HG03175 (cell line): Measurements from ENCODE around the gene CHSY1.

Source experiments
- ATAC-seq: cut with Tn5 transposase; IDR thresholded peaks from one replicate; pipeline ENCODE4 v1.9.1; 2021; ENCODE audit warnings: mild to moderate bottlenecking, moderate library complexity; ENCODE audit not compliant: unreplicated experiment

CHSY1 gene

DNA sequence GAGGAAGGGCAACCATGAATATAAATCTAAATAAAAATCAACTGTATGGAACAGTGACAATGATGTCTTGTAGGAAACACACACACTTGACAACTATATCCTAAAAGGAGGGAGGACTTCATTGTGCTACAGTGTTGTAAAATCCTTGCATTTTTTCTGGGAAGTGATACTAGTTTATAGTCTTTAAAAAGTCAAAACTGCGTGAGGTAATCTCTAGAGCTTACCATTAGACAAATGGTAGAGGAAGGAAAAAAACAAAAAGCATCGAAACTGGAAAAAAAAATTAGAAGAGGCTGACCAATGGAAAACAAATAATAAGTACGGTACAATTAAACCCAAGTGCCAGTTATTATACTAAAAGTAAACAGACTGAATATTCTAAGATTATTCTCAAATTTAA lies 38.7 kb downstream of the CHSY1 start:
- no peak for ATAC-seq

DNA sequence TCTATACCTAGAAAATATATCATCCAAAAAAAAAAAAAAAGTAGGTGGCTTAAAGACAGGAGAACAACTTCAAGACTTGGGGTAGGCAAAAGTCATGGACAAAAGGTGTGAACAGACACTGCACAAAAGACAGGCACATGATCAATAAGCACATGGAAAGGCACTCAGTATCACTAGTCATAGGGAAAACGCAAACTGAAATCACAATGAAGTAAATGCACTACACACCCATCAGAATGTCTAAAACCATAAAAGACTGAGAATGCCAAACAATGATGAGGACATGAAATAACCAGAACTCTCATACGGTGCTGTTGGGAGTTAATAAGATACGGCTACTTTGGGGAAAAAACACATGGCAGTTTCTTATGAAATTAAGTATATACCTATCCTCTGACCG lies 40.0 kb downstream of the CHSY1 start:
- no peak for ATAC-seq

DNA sequence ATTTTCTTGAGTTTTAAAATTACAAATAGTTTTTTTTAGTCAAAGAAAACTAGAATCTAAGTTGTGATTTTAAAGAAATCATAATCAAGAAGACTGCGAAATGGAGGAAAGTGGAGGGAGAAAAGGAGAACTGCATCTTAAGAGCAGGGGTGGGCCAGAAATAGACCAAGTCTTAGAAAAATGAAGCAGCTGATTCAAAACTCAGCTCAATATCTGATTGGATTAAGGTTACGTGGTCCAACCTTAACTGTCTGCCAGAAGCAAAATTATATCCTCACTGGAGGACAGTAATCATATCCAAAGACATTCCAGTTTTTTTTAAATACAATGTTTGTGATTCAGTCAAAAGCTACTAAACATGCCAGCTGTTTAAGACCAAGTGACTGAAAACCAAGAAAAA lies 41.4 kb downstream of the CHSY1 start:
- no peak for ATAC-seq

DNA sequence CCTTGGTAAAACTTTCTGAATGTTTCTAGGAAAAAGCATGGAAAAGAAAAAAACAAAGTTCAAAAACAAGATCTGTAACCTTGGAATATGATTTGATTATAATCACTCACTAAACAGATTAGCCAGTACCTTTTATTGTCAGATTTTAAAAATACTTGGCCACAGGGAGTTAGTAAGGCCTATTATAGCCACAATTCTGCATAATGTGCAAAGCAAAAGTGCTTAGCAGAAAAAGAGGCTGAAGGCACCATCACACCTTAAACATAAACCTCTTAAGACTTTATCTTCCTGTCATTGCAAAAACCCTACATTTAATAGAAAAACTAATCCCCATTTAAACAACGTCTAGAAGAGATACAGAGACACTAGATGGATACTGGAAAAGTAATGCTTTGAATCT lies 41.8 kb downstream of the CHSY1 start:
- no peak for ATAC-seq

DNA sequence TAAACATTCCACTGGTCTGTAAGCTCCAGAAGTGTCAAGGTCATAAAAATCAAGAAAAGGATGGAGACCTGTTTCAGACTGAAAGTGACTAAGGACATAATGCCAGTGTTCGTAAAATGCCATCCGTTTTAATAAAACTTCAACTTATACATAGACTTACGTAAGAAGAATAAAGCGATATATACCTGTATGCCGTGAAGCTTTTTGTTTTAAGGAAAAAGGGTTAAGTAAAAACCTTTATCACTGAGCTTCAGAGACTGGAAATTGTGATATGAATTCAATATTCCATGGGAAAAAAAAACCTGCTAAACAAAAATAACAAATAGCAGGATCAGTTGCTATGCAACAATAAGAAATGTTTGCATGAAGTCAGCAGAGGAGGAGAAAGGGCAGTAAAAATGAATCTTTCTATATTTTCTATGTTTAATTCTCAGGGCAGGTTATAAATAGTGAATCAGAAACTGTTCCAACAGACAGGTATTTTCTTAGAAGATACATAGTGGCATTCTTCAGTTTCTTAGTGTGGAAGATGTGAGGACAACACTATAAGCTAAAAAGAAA lies 42.5 kb downstream of the CHSY1 start:
- ATAC-seq: no peak

DNA sequence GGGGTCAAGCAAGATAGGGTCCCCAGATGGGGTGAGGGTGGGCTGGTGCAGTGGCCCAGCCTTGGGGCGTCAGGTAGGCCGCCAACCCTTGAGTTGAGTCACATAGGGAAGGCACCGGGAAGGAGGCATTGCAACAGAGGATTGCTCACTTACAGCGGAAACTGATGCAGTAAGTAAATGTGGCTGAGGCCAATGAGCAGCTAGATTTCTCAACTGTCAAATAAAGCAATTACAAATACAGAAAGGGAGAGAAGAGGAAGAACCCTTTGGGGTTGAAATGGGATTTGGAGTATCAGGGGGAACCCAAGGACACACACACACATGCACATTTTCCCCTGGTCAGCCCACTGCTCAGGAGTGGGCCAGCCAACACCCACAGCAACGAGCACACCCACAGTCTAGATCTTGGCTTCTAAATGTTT lies 44.0 kb downstream of the CHSY1 start:
- no peak for ATAC-seq

DNA sequence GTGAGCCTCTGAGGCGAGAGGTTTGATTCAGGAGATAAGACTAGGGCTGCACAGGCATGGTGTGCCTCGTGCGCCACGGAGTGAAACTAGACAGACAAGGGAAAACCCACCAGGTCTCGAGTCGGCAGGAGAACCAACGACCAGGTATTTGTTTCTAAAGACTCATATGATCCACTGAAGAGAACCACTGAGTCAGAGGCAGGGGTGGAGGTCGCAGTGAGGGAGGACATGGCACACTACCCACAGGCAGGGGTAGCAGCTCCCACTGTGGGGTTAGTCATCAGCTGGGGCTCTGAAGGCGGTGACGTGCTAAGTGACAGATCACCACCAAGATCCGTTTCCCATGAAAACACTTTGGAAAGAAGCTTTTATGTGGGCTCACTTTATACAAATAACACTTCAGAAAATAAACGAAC lies 45.7 kb downstream of the CHSY1 start:
- ATAC-seq: no peak

DNA sequence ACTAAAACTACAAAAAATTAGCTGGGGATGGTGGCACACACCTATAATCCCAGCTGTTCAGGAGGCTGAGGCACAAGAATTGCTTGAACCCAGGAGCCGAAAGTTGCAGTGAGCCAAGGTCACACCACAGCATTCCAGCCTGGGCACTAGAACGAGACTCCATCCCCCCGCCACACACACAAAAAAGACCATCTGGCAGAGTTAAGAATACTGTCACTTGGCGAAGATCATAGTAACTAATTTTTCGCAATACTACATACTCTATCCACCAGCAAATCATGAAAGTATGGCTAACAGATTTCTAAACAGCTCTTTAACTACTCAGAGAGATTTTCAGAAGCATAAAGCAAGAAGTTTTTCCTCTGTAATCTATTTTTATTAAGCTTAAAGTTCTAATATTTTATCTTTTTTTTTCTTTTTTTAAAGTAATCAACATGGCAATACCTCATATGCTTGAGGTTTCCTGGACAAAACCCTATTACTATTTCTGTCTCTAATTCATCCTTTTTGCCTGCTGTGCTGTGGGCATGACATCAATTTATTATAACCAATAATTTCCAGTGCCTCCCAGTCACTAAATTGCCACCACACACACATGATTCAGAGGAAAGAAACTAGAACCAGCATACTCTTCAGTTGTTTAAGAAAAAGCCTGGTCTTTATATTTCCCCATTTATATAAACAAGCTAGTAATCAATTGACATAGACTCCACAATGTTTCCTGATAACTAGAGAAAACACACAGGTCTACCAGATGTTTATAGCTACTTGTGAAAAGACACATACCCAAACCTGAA lies 46.9 kb downstream of the CHSY1 start:
- ATAC-seq: no peak

DNA sequence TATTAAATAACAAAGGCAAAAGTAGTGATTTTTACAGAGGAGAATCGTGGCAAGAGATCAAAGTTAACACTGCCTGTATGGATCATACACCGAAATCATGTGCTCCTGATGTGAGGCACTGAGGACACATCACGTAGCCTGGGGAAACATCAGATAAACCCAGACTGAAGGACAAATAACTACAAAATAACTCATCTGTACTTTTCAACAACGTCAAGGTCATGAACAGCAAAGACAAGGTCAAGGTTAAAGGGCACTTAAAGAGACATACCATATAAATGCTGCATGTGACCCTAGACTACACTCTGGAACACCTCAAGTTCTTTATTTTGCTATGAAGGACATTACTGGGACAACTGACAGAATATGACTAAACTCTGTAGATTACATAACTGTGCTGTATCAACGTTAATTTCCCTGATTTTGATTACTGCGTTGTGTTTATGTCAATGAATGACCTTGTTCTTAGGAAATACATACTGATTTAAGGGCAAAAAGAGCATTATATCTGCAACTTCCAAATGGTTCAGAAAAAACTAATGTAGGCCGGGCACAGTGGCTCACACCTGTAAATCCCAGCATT lies 48.1 kb downstream of the CHSY1 start:
- no peak for ATAC-seq

DNA sequence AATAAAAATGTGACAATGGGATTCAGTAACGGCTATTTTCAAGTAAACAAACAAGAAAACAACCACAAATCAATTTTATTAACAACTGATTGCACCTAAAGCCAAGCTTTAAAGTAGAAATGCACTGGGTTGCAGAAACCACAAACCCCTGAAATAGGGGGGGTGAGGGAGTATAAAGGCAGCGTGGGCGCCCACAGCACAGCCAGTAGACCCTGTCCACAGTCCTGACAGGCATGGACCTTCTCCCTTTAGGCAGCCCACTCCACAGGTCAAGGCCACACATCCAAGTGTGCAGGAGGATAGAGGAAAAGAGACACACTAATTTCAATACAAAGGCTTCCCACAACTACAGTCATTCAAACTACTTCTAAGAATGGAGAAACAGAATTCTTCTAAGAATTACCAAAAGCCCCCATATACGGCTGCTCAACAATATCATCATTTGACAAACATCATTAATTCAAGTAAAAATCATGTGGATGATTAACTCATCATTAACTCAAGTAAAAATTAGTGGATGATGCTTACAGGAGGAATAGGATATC lies 48.7 kb downstream of the CHSY1 start:
- ATAC-seq: no peak

DNA sequence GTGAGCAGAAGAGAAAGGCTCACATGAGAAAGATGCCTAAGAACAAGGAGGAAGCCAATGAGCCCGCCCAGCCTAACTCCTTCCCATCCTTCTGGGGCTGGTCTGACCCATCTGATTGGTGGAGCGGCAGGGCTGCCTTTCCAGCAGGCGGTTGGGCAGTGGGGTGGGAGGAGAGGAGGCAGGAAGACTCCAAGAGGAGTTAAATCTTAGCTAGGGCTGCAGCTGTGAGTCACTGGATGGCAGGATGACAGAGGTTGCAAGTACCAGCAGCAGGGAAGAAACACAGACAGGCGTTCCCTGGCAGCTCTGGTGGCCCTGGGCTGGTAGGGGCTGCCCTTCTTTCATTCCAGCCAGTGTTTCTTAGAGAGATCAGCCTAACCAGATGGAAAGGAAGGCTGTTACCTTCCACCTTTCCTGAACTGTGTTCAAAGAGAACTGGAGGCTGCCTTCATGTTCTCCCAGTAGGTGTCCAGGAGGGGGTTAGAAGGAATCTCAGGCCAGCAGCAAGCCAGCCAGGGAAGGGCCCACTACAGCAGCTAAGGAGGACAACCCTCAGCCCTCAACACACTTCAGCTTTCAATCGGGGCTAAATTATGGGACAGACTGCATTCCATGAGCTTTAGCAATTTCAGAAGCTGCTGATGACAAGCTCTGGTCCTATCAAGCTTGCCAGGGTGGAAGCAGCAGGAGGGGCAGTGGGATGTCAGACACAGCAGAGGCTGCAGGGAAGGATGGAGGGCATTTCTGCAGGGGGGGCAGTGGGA lies 50.3 kb downstream of the CHSY1 start:
- ATAC-seq: no peak

DNA sequence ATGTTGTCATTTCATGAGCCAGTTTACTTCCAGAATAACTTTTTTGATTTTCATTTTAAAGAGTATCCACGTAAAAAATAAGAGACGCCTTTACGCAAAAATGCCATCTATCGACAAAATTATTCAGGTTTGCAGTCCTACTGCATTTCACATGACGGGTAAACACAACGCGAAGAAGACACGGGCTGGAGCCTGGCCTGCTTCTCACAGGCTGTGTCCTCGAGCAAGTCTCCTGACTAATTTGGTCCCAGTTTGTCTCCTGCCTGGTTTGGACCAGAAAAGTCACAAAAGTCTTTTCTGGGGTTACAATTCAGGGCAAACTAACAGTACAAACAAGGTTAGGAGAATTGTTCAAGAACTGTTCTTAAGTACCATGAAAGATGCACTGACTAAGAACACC lies 51.7 kb downstream of the CHSY1 start:
- no peak for ATAC-seq

DNA sequence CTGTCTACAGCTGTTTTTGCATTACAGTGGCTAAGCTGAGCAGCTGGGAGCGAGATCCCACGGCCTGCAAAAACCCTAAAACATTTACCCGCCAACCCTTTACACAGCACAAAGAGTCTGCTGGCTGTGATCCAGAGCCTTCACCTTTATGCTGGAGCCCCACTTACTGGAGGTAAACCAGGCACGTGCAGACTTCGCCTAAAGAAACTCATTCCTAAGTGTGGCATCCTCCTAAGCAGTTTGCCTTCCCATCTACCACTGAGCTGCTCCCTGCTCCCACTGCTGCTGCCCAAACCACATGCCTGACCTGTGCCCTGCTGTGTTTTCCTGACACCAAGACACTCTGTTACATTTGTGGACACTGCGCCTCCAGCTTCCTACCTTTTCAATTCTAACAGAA lies 53.0 kb downstream of the CHSY1 start:
- no peak for ATAC-seq

DNA sequence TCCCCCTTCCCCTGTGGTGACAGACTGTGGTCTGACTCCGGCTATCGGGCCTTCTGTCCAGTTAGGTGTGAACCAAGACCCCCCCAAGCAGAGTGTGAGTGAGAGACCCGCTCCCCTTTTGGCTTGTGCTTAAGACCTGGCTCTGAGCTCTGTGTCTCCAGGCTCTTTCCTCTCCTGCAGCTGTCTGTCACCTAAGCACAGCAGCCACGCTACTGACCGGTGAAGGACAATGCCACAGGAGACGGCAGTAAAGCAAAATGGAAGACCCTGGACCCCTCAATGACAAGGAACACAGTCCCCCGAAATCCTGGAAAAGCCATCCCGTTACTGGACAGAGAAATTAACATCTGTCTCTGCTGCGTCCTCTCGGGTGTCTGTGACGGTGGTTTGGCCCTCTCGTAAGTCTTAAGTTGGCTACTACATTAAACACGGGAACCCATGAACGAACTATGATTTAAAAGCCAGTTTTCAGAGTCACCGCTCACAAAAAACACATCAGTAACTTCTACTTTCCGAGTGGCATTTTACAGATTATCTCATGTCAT lies 53.7 kb downstream of the CHSY1 start:
- no peak for ATAC-seq

DNA sequence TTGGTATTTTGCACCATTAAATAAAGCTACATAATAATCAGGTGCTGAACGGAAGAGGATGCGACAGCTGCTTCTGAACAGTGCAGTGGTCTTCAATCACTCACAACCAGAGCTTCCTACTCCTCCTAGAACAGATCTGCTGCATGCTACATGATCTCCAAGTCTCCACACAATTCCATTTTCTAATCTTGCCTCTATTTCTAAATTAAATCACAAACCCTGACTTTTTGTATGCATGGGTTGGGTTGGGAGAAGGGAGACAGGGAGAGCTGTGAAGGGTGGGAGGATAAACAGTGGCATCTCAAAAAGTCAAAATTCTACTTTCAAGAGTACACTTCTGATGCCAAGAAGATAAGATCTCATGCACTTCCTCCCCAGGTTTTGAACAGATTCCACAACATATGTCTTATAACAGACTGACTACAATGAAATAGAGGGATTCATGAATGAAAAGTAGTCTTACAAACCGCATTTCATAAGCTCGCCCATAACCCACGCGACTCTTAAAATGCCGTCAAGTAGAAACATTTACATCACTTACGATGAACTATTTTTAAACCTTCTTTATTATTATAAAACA lies 57.2 kb downstream of the CHSY1 start:
- no peak for ATAC-seq

DNA sequence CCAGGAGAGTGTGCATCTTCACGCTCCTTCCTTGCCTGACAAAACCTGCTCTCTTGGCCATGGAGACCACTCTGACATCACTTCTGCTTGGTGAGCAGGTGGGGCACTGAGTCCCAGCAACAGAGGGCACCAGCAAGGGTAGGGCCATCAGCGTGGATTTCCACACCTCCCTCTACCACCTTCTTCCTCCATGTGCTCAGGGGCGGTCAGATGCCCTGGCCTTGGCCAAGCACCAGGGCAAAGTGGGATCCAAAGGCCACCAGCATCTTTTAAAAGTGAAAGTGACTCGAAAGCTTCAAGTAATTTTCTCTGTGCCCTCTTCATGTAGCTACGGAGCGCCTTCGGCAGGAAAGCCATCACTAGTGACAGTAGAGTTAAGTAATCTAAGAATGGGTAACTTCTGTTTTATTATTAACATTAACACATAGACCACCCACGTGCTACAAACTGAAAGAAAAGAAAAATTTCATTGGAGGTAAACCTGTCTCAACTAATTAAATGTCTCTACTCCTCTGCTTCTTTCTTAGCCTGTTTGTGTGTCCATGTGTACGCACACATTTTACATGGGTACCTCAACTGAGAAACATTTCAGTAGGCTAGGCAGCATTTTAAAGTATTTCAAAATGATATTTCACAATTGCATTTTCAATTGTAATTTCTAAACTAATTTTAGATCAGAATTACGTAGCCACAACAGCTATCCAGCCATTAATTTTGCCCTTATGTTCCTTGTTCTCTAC lies 57.9 kb downstream of the CHSY1 start:
- ATAC-seq: no peak

DNA sequence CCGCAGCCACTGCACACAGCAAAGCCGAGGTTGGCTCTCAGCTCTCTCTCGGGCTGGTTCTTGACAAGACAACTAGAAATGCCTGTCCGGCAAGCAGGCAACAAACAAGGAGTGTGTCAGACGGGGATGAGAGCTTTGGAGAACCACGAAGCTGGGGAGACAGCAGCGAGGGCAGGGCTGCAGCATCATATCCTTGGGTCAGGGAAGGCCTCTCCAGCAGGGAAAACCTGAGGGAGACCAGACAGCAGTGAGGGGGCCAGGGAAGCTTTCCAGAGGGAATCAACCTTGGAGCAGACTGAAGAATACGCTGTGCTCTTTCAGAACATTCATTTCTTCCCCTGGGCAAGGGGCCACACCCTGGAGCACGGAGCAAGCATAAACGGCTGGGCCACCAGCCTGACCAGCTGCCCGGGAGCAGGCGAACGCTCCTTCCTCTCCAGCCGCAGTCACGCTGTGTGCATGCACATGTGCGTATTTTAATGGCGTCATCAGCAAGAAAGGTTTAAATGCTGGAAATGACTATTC lies 58.7 kb downstream of the CHSY1 start:
- ATAC-seq: no peak

DNA sequence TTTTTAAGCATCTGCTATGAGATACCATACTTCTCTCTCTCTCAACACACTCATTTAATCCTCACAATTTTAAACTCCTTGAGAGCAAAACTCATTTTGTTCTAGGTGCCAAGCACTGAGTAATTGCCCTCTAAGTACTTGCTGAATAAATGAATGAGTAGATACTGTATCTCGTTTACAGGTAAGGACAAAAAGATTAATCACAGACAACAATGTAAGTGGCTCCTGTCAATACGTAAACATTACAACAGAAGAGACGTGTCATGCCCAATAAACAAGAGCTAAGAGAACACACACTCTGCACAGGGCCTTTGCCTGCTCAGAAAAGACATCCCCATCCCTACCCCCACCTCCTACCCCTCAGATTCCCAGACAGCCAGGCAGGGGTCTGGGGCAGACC lies 59.8 kb downstream of the CHSY1 start:
- no peak for ATAC-seq

DNA sequence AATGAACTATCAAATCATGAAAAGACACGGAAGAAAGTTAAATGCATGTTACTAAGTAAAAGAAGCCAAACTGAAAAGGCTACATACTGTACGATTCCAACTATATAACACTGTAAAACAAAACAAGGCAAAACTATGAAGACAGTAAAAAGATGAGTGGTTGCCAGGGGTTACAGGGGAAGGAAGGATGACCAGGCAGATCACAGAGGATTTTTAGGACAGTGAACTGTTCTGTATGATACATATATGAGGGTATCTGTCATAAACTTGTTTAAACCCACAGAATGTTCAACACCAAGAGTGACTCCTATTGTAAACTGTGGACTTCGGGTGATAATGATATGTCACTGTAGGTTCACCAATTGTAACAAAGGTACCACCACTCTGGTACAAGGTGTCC lies 60.6 kb downstream of the CHSY1 start:
- no peak for ATAC-seq

DNA sequence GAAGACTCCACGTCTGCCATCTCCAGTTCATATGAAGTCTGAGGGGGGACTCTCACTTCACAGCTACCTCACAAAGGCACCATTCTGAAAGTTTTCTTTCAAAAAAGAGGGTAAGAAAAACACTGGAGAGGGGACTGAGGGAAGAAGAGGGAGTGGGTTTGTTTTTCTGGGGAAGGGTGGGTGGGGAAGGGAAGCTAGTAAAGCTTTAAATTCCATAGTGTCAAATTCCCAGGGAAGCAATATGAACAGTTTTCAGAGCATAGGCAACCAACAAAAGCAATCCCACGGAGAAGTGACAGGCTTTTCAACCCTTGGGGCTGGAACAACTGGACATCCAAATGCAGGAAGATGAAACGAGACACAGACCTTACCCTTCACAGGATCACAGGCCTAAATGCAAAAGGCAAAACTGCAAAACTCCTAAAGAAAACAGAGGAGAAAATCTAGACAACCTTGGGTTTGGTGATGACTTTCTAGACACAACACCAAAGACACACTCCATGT lies 61.7 kb downstream of the CHSY1 start:
- ATAC-seq: no peak
